Astrocyte (in vitro differentiated cells and primary cell): ENCODE data around the gene PPFIA1.

Experiments used
- CTCF ChIP-seq: IDR thresholded peaks from 2 replicates; pipeline ENCODE4 v1.5.1; 2011; ENCODE audit warnings: low read depth, mild to moderate bottlenecking, inconsistent platforms, low read length, moderate library complexity; ENCODE audit not compliant: insufficient read depth
- EZH2 ChIP-seq: IDR thresholded peaks from 2 replicates; pipeline ENCODE4 v1.6.1; 2012; ENCODE audit warnings: mild to moderate bottlenecking, low read length, inconsistent platforms; ENCODE audit not compliant: insufficient read depth

GRCh38 chr11:70409871-70410270 is 139.4 kb downstream of the PPFIA1 start:
- TF ChIP-seq CTCF: no peak
- TF ChIP-seq EZH2: no peak
